Measurements from ENCODE around the gene ALX3. TPM values are rescaled to one million over a fixed set of nuclear protein-coding genes. Genes with fewer than 3 reads are reported as not detected.

The ALX3 gene
- polyA plus RNA-seq, 1 experiment: 5.7 TPM

- CTCF ChIA-PET: interaction anchor here (0.8 to 7.6 kb wide), 6 partner anchors 9 to 126 kb away, joined by 3 to 98 read pairs (median 4); partner anchors contain the start of gene STRIP1
- peaks cover 42% of the 10 kb centered on the region for H3K36me3 ChIP-seq (ENCODE audit: control insufficient read depth, insufficient read depth, low read length)
These were observed 23.0 kb downstream of the ALX3 start for GRCh38 chr1:110047463-110047862.

GRCh38 chr1:110043016-110043415 is 27.5 kb downstream of the ALX3 start:
- no peak for DNase-seq (ENCODE audit: low read depth)
- CTCF ChIA-PET: interaction anchor here (9.7 kb wide), 1 partner anchor 8 kb away, joined by 98 read pairs; no protein-coding TSS in a partner anchor
- peaks cover 57% of the 10 kb centered on the region for H3K36me3 ChIP-seq (ENCODE audit: control insufficient read depth, insufficient read depth, low read length)
- POLR2A ChIA-PET: no interaction called here
- no peak overlapping the region for H3K4me3 ChIP-seq (ENCODE audit: low read depth, low read length)
- H3K27me3 ChIP-seq (ENCODE audit: control insufficient read depth, insufficient read depth, low read length): no peaks in the 10 kb centered on the region
- no peak for TF ChIP-seq CTCF (IDR thresholded peaks at IDR 0.05; ENCODE audit: insufficient read depth, low read depth, low read length)

More at GRCh38 chr1:110047463-110047862, 23.0 kb downstream of the ALX3 start:
- TF ChIP-seq CTCF (IDR thresholded peaks at IDR 0.05; ENCODE audit: insufficient read depth, low read depth, low read length): 0 out of 2 replicates have a peak, but pooled peaks have one; percentile 3
- no peaks in the 10 kb centered on the region for H3K27me3 ChIP-seq (ENCODE audit: control insufficient read depth, insufficient read depth, low read length)
- no peak overlapping the region for H3K4me3 ChIP-seq (ENCODE audit: low read depth, low read length)
- no peak for DNase-seq (ENCODE audit: low read depth)
- POLR2A ChIA-PET: no interaction called here

- TF ChIP-seq CTCF (IDR thresholded peaks at IDR 0.05; ENCODE audit: insufficient read depth, low read depth, low read length): no peak
- Histone ChIP-seq H3K27me3 (ENCODE audit: control insufficient read depth, insufficient read depth, low read length) (no peaks in the 10 kb centered on the region), H3K36me3 (ENCODE audit: control insufficient read depth, insufficient read depth, low read length) (peaks cover 46% of the 10 kb centered on the region), H3K4me3 (ENCODE audit: low read depth, low read length) (no peak overlapping the region)
- POLR2A ChIA-PET: no interaction called here
- CTCF ChIA-PET: interaction anchor here (0.6 to 9.7 kb wide), 5 partner anchors 10 to 65 kb away, joined by 3 to 98 read pairs (median 7); no protein-coding TSS in a partner anchor
- DNase-seq (ENCODE audit: low read depth): no peak
These were observed 29.9 kb downstream of the ALX3 start for GRCh38 chr1:110040548-110040947.

- Histone ChIP-seq H3K27me3 (ENCODE audit: control insufficient read depth, insufficient read depth, low read length) (no peaks in the 10 kb centered on the region), H3K36me3 (ENCODE audit: control insufficient read depth, insufficient read depth, low read length) (peaks cover 41% of the 10 kb centered on the region), H3K4me3 (ENCODE audit: low read depth, low read length) (no peak overlapping the region)
- TF ChIP-seq CTCF (IDR thresholded peaks at IDR 0.05; ENCODE audit: insufficient read depth, low read depth, low read length): no peak
- CTCF ChIA-PET: interaction anchor here (0.7 to 9.7 kb wide), 5 partner anchors 10 to 66 kb away, joined by 3 to 98 read pairs (median 8); no protein-coding TSS in a partner anchor
- POLR2A ChIA-PET: interaction anchor here (0.7 kb wide), 1 partner anchor 93 kb away, joined by 3 read pairs; no protein-coding TSS in a partner anchor
- no peak for DNase-seq (ENCODE audit: low read depth)
These were observed 30.8 kb downstream of the ALX3 start for GRCh38 chr1:110039641-110040040.

- CTCF ChIA-PET: interaction anchor here (1.1 to 9.7 kb wide), 3 partner anchors 9 to 22 kb away, joined by 5 to 98 read pairs (median 9); no protein-coding TSS in a partner anchor
These were observed 32.2 kb downstream of the ALX3 start for GRCh38 chr1:110038271-110038670.

More at GRCh38 chr1:110038271-110038670, 32.2 kb downstream of the ALX3 start:
- Histone ChIP-seq H3K36me3 (ENCODE audit: control insufficient read depth, insufficient read depth, low read length) (peaks cover 34% of the 10 kb centered on the region), H3K4me3 (ENCODE audit: low read depth, low read length) (no peak overlapping the region), H3K27me3 (ENCODE audit: control insufficient read depth, insufficient read depth, low read length) (no peaks in the 10 kb centered on the region)
- POLR2A ChIA-PET: no interaction called here
- TF ChIP-seq CTCF (IDR thresholded peaks at IDR 0.05; ENCODE audit: insufficient read depth, low read depth, low read length): no peak
- no peak for DNase-seq (ENCODE audit: low read depth)
